IMR-90 (cell line): ENCODE results near the gene PACS1. TPM values are rescaled to one million over a fixed set of nuclear protein-coding genes. Genes with fewer than 3 reads are reported as not detected.

ENCODE experiments used
- ATAC-seq: fragments of 200-7000 bp; cut with Tn5 transposase; 2 replicates; pipeline ENCODE4 v1.9.1; 2020; ENCODE audit warnings: low read depth, mild to moderate bottlenecking, moderate library complexity
- BruUV-seq: library from RNA; stranded (reverse); fragments of 400-500 nt; replicated peaks from 2 replicates; lab custom pipeline; 2021; lab: Mats Ljungman, UMichigan
- CTCF ChIA-PET: fragments of 300-600 bp; formaldehyde crosslinking; extraction: SDS; loops from one replicate; lab custom pipeline; 2021; ENCODE audit warnings: antibody characterized with exemption; lab: Yijun Ruan, JAX
- POLR2A ChIA-PET: fragments of 300-600 bp; sonication (Branson Sonifier 250); formaldehyde crosslinking; loops from one replicate; lab custom pipeline; 2022; ENCODE audit warnings: antibody characterized with exemption; ENCODE audit not compliant: unreplicated experiment; lab: Charles Lee
- DNase-seq: peaks from one replicate; pipeline ENCODE4 v3.0.0; 2013
- H2AFZ ChIP-seq: replicated peaks from 2 replicates; pipeline ENCODE3; 2013; ENCODE audit warnings: low read length, mild to moderate bottlenecking; ENCODE audit not compliant: poor library complexity
- H2AK5ac ChIP-seq: 2 replicates; pipeline ENCODE4 v1.6.1; 2013; ENCODE audit warnings: low read depth, low read length, inconsistent platforms
- H2AK9ac ChIP-seq: replicated peaks from 2 replicates; pipeline ENCODE3; 2013; ENCODE audit warnings: mild to moderate bottlenecking, low read depth, low read length, moderate library complexity; ENCODE audit not compliant: poor library complexity
- H2BK120ac ChIP-seq: 2 replicates; pipeline ENCODE4 v1.6.1; 2013; ENCODE audit warnings: low read depth, low read length, inconsistent platforms
- H2BK15ac ChIP-seq: 3 replicates; pipeline ENCODE4 v1.6.1; 2013; ENCODE audit warnings: low read depth, low read length, inconsistent platforms
- H2BK20ac ChIP-seq: 2 replicates; pipeline ENCODE4 v1.6.1; 2013; ENCODE audit warnings: low read depth, mild to moderate bottlenecking, inconsistent platforms, low read length, moderate library complexity
- H2BK5ac ChIP-seq: 2 replicates; pipeline ENCODE4 v1.6.1; 2013; ENCODE audit warnings: mild to moderate bottlenecking, low read depth, low read length, inconsistent platforms; ENCODE audit not compliant: poor library complexity, severe bottlenecking
- H3K14ac ChIP-seq: replicated peaks from 2 replicates; pipeline ENCODE4 v1.6.1; 2013; ENCODE audit warnings: low read depth, low read length, inconsistent platforms
- H3K18ac ChIP-seq: 2 replicates; pipeline ENCODE4 v1.6.1; 2013; ENCODE audit warnings: low read depth, low read length, control low read depth
- H3K23ac ChIP-seq: 2 replicates; pipeline ENCODE4 v1.6.1; 2013; ENCODE audit warnings: low read depth, low read length, inconsistent platforms
- H3K27ac ChIP-seq: 2 replicates; pipeline ENCODE4 v1.5.1; 2013; ENCODE audit warnings: mild to moderate bottlenecking, control low read depth, low read length; ENCODE audit not compliant: insufficient read depth
- H3K27me3 ChIP-seq: 2 replicates; pipeline ENCODE4 v1.6.1; 2013; ENCODE audit warnings: low read length; ENCODE audit not compliant: control insufficient read depth, insufficient read depth
- H3K36me3 ChIP-seq: 2 replicates; pipeline ENCODE4 v1.6.1; 2013; ENCODE audit warnings: low read length, mixed read lengths; ENCODE audit not compliant: control insufficient read depth, insufficient read depth
- H3K4ac ChIP-seq: 2 replicates; pipeline ENCODE4 v1.6.1; 2013; ENCODE audit warnings: low read depth, low read length, inconsistent platforms
- H3K4me1 ChIP-seq: 2 replicates; pipeline ENCODE4 v1.6.1; 2013; ENCODE audit warnings: low read length, mixed read lengths; ENCODE audit not compliant: control insufficient read depth, insufficient read depth
- H3K4me2 ChIP-seq: 2 replicates; pipeline ENCODE4 v1.6.1; 2013; ENCODE audit warnings: low read depth, mild to moderate bottlenecking, control low read depth, low read length, moderate library complexity
- H3K4me3 ChIP-seq: 2 replicates; pipeline ENCODE4 v1.5.1; 2013; ENCODE audit warnings: low read depth, mild to moderate bottlenecking, control low read depth, low read length, moderate library complexity; ENCODE audit not compliant: insufficient read depth
- H3K56ac ChIP-seq: 2 replicates; pipeline ENCODE4 v1.6.1; 2013; ENCODE audit warnings: low read length, inconsistent platforms; ENCODE audit not compliant: insufficient read depth; ENCODE audit errors: extremely low read depth
- H3K79me1 ChIP-seq, 2 experiments: 2 replicates each; pipeline ENCODE4 v1.6.1; 2013; ENCODE audit warnings: low read length in 2 of 2, inconsistent platforms in 1 of 2, low read depth in 1 of 2
- H3K9ac ChIP-seq: 2 replicates; pipeline ENCODE4 v1.6.1; 2013; ENCODE audit warnings: low read depth, low read length, control low read depth
- H3K9me1 ChIP-seq: 2 replicates; pipeline ENCODE4 v1.6.1; 2013; ENCODE audit warnings: low read length, inconsistent platforms; ENCODE audit not compliant: insufficient read depth
- H3K9me3 ChIP-seq: 2 replicates; pipeline ENCODE4 v1.6.1; 2013; ENCODE audit warnings: low read length; ENCODE audit not compliant: control insufficient read depth, insufficient read depth
- H4K20me1 ChIP-seq: 2 replicates; pipeline ENCODE4 v1.6.1; 2013; ENCODE audit warnings: low read length, inconsistent platforms; ENCODE audit not compliant: insufficient read depth
- H4K5ac ChIP-seq: 2 replicates; pipeline ENCODE4 v1.6.1; 2013; ENCODE audit warnings: mild to moderate bottlenecking, low read depth, low read length, control low read depth
- H4K8ac ChIP-seq, 2 experiments: 2 replicates each; pipeline ENCODE4 v1.6.1; 2013; ENCODE audit warnings: low read depth in 2 of 2, low read length in 2 of 2, control low read depth in 1 of 2, inconsistent platforms in 1 of 2
- H4K91ac ChIP-seq: 2 replicates; pipeline ENCODE4 v1.6.1; 2013; ENCODE audit warnings: low read depth, low read length, inconsistent platforms; ENCODE audit not compliant: insufficient read depth
- FOS ChIP-seq: fragments of 150-350 bp; IDR thresholded peaks from 2 replicates; pipeline ENCODE4 v1.6.1; 2016; ENCODE audit warnings: low read depth, low read length
- WGBS, 2 experiments: methylation state at CpG; one replicate each; pipeline versions ENCODE4 v1.1.5 to v1.1.7; 2013; ENCODE audit warnings: missing lambda C conversion rate in 2 of 2; ENCODE audit not compliant: insufficient read length in 1 of 2; ENCODE audit errors: extremely low coverage in 2 of 2; 5-methylcytosine and 5-hydroxymethylcytosine counted together
- dilution Hi-C: fragments of 300-500 bp; cut with HindIII; formaldehyde crosslinking; loops from one replicate; pipeline ENCODE4 v1.14.3; 2018; ENCODE audit warnings: low sequenced_read_pairs; ENCODE audit not compliant: unreplicated experiment
- in situ Hi-C: fragments of 300-500 bp; cut with MboI; formaldehyde crosslinking; loops from 3 replicates; pipeline ENCODE4 v1.14.3; 2019; ENCODE audit warnings: low sequenced_read_pairs, inconsistent platforms, mixed read lengths
- intact Hi-C: fragments of 100-400 bp; cut with micrococcal nuclease; formaldehyde crosslinking; loops from 2 replicates; pipeline ENCODE4 v1.10.0; 2022
- polyA plus RNA-seq, 3 experiments: library from polyadenylated mRNA; depleted of rRNA; stranded (reverse); fragments of >200 nt; gene quantifications; 2 replicates each; pipeline ENCODE4 v1.2.3, GENCODE V29; 2012; ENCODE audit warnings: low replicate concordance in 1 of 3
- total RNA-seq: library from RNA; depleted of rRNA; stranded (reverse); fragments of >200 nt; gene quantifications from 2 replicates; pipeline ENCODE4 v1.2.3, GENCODE V29; 2012

The PACS1 gene
- total and polyA plus RNA-seq, 2 of the 4 experiments (the other 2 are of a cell fraction), result 7.3 to 32.0 TPM

GRCh38 chr11:66115638-66116301, 45.7 kb downstream of the PACS1 start:
- H2BK120ac ChIP-seq, result peak overlapping the region; percentile 7; the same call in 1 of the 2 replicates
- BruUV-seq, result no TSS peak
- ATAC-seq (no peak), DNase-seq (peak; percentile 20)
- no peaks in the 10 kb centered on the region for H3K36me3 ChIP-seq
- 0 out of 3 replicates have a peak overlapping the region, but pooled peaks have one; percentile 46 for H2BK15ac ChIP-seq
- no peak overlapping the region; the same call in 1 of the 2 replicates for H3K56ac ChIP-seq
- H3K23ac ChIP-seq, result peak overlapping the region; percentile 31; the same call in 1 of the 2 replicates
- H3K9ac ChIP-seq, result no peak overlapping the region
- peak overlapping the region; percentile 53 for H2BK5ac ChIP-seq
- H2AK5ac ChIP-seq, result peak overlapping the region; percentile 66
- H3K9me1 ChIP-seq, result peaks cover 20% of the 10 kb centered on the region
- H3K4me3 ChIP-seq, result no peak overlapping the region
- 20% methylated on average over 1 of the region's 8 CpGs; no CpG with 5 or more reads in 1 of the 2 experiments for WGBS, 2 experiments
- in situ Hi-C loops, result no loop called here
- H3K27me3 ChIP-seq, result no peaks in the 10 kb centered on the region
- no peak overlapping the region for H4K5ac ChIP-seq
- dilution Hi-C loops, result no loop called here
- H4K20me1 ChIP-seq, result peaks cover 24% of the 10 kb centered on the region
- peak overlapping the region; percentile 57; the same call in 1 of the 2 replicates for H3K18ac ChIP-seq
- H2BK20ac ChIP-seq, result peak overlapping the region; percentile 53; the same call in 1 of the 2 replicates
- H3K79me1 ChIP-seq, result peaks cover 33 to 75% of the 10 kb centered on the region in 2 experiments
- H2AK9ac ChIP-seq, result no peak overlapping the region
- peaks cover 26% of the 10 kb centered on the region for H3K4me1 ChIP-seq
- H3K4ac ChIP-seq, result peak overlapping the region; percentile 58
- H4K8ac ChIP-seq, result no peak overlapping the region; a peak in 1 of 4 replicates
- H4K91ac ChIP-seq, result 0 out of 2 replicates have a peak overlapping the region, but pooled peaks have one; percentile 51
- H3K27ac ChIP-seq, result no peak overlapping the region
- H2AFZ ChIP-seq, result no peak overlapping the region
- H3K14ac ChIP-seq, result peak overlapping the region; percentile 19
- intact Hi-C loops, result loop anchor here (5.0 kb wide), 1 partner anchor 33 kb away; no protein-coding TSS in a partner anchor
- CTCF ChIA-PET, result interaction anchor here (0.9 kb wide), 1 partner anchor 107 kb away, joined by 3 read pairs; no protein-coding TSS in a partner anchor
- POLR2A ChIA-PET, result interaction anchor here (0.7 kb wide), 1 partner anchor 11 kb away, joined by 3 read pairs; no protein-coding TSS in a partner anchor
- H3K9me3 ChIP-seq, result no peaks in the 10 kb centered on the region
- no peak overlapping the region for H3K4me2 ChIP-seq
- no peak for TF ChIP-seq FOS
